GM19328 (cell line): ENCODE data around the gene ACVRL1.

Experiments
- ATAC-seq: cut with Tn5 transposase; IDR thresholded peaks from one replicate; pipeline ENCODE4 v1.9.1; 2021; ENCODE audit warnings: mild to moderate bottlenecking, moderate library complexity; ENCODE audit not compliant: unreplicated experiment

Gene ACVRL1

DNA sequence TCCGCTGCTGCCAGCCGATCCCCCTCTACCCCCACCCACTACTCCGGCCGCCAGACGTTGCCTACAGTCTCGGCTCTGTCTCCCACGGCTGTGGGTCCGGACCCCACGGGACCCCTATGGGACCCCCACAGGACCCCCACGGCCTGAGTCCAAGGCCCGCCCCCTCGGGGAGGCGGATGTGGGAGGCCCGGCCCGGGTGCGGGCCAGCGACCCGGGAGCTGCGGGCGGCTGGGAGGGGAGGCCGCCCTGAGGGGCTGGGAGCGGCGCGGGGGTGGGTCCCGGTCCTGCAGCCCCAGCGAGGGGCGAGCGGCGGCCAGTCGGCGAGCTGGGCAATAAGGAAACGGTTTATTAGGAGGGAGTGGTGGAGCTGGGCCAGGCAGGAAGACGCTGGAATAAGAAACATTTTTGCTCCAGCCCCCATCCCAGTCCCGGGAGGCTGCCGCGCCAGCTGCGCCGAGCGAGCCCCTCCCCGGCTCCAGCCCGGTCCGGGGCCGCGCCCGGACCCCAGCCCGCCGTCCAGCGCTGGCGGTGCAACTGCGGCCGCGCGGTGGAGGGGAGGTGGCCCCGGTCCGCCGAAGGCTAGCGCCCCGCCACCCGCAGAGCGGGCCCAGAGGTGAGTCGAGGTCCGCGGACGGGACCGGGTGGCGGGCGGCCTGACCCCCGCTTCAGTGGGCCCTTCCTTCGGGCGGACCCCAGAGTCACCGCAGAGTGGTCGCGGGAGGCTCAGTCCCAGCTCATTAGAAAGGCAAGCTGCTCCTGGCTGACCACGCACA is at the start of gene ACVRL1:
Gene ACVRL1 (plus strand): TSS at position 422 of the 773 bp plus-strand sequence. CDS start 4,971 bp downstream, outside the sequence.
- ATAC-seq = no peak

DNA sequence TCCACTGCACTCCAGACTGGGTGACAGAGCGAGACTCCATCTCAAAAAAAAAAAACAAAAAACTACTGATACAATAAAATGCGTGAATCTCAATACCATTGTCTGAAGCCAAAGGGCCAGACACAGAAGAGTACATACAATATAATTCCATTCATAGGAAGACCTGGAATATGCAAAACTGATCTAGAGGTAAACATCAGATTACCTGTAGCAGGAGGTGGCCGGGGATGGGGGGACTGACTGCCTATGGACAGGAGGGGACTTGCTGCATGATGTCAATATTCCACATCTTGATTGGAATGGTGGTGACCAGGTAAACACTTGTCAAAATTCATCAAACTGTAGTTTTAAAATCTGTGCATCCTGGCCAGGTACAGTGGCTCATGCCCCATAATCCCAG is 46.3 kb upstream of the ACVRL1 start:
- ATAC-seq = no peak

- ATAC-seq = no peak
These were observed 44.4 kb upstream of the ACVRL1 start for GRCh38 chr12:51862947-51863346.

GRCh38 chr12:51863363-51863932 is 43.9 kb upstream of the ACVRL1 start:
- no peak for ATAC-seq

DNA sequence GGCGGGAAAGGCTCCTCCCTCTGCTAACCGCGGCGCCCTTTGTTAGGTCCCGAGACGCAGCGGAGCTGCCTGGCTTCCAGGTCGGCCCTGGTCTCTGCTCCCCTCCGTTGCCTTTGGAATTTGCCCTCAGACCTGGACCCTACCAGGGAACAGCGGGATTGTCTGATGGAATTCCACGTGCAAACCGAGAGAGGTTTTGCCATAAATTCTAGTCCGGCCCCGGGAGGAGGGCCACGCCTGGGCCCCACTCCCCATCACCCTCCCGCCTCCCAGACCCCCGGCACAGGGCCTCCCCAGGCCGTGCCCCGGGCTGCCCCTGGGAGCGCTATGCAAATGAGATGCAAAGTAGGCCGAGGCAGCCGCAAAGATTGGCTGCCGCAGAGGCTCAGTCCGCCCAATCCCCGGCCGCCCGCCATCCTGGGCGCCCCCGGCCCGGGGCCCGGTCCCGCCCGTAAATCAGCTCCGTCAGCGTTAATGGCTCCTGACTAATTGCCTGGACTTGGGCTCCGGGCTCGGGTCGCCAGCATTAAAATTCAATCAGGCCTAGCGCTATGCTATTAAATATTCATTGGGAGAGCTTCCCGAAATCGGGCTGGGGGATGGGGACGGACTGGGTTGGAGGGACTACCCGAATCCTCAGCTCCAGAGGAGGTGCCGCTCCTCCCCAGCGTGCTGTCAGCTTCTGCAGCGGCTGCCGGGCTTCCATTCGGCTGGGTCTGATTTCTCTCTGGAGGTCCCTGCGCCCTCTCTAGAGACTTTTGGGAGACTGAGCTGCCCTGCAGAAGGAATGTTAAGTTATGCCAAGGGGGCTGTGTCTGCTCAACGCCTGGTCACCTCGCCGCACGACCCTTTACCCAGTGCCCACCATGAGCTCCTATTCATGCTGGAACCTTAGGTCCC is 43.1 kb upstream of the ACVRL1 start:
- ATAC-seq = no peak

- ATAC-seq = no peak
These were observed 42.3 kb upstream of the ACVRL1 start for GRCh38 chr12:51864833-51865670.

GRCh38 chr12:51865757-51866270 is 41.5 kb upstream of the ACVRL1 start:
- no peak for ATAC-seq

DNA sequence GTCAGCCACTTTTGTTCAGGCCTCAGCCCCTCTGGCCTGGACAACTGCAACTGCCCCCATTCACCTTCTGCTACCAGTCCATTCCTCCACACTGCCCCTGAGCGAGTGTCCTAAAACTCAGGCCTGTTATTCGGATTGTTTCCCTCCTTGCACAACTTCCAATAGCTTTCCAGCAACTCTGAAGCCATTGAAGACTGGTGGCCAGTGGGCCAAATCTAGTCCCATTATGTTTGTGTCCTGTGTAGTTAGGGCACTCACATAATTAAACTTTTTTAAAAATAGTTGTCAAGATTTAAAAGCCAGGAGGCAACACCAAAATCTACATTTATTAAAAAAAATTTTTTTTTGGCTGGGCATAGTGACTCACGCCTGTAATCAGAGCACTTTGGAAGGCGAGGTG is 41.0 kb upstream of the ACVRL1 start:
- ATAC-seq = no peak

GRCh38 chr12:51866762-51867161 is 40.5 kb upstream of the ACVRL1 start:
- ATAC-seq = no peak

- no peak for ATAC-seq
These were observed 39.9 kb upstream of the ACVRL1 start for GRCh38 chr12:51867371-51867770.

- no peak for ATAC-seq
These were observed 39.4 kb upstream of the ACVRL1 start for GRCh38 chr12:51867796-51868428.

- no peak for ATAC-seq
These were observed 38.3 kb upstream of the ACVRL1 start for GRCh38 chr12:51868821-51869495.

- no peak for ATAC-seq
These were observed 37.8 kb upstream of the ACVRL1 start for GRCh38 chr12:51869496-51869865.

- ATAC-seq = no peak
These were observed 37.4 kb upstream of the ACVRL1 start for GRCh38 chr12:51869931-51870330.

DNA sequence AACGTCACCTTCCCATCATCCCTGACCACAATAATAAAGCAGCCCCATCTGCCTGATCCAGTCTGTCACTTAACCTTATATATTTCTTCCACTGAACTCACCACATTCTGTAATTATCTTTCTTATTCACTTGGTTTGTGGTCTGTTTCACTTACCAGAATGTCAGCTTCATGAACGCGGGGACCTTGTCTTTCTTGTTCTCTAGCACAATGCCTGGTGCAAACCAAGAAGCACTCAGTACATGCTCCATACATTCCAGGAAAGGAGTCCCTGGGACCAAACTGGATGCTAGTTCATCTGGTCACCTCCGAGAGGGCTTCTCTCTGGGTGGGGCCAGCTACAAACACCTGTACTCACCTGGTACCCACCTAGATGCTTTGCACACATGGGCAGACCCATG is 36.8 kb upstream of the ACVRL1 start:
- ATAC-seq = no peak

GRCh38 chr12:51871126-51871525 is 36.2 kb upstream of the ACVRL1 start:
- no peak for ATAC-seq

DNA sequence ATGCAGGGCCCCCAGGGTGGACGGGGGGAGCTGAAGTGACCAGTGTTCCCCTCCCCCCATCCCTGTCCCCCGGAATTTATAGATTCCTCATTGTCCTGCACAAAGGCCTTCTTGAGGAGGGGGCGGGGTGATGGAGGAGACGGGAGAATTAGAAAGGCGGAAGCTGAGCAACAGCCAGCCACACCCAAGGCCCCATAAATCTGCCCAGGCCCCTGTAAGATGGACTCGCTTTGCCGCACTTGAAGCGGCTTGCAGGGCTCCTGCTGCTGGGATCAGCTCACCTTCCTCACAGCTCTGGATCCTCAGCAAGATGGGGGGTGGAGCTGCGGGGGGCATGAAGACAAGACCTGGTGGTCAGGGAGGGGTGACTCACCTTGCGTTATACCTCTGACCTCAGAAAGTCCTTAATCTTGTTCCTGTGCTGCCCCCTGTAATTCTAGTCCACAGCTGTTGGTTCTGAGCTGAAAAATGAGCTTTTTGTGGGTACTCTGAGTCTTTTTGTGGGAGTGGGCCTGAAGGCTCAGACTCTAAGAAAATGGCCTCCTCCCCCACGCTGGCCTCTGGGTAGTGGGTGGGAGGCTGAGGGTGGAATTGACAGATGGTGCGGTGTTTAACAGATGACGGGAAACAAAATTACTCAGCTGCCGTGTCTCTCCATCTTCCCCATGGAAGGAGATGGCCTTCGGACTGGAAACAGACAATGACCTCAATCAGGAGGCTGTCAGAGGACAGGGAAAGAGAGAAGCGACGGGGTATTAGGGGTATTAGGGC is 35.2 kb upstream of the ACVRL1 start:
- no peak for ATAC-seq

- ATAC-seq = no peak
These were observed 34.7 kb upstream of the ACVRL1 start for GRCh38 chr12:51872689-51872981.
